Keratinocyte (primary cell): ENCODE results near the gene FDPS. TPM values are rescaled to one million over a fixed set of nuclear protein-coding genes. Genes with fewer than 3 reads are reported as not detected.
A peak's percentile ranks its signal among the peaks of the same experiment; 100 is the strongest.

Source experiments
- DNase-seq: peaks from one replicate; pipeline ENCODE4 v3.0.0-alpha.2; 2011; ENCODE audit warnings: low read depth, missing footprints, low spot score
- FAIRE-seq: peaks from 2 replicates; lab custom pipeline; 2011; peaks lifted over from hg19 to GRCh38; lab: Jason Lieb, UNC
- H2AFZ ChIP-seq: 2 replicates; pipeline ENCODE4 v1.6.0; 2012; ENCODE audit warnings: low read length, control low read depth, inconsistent platforms; ENCODE audit not compliant: control insufficient read depth
- H3K27ac ChIP-seq: 2 replicates; pipeline ENCODE4 v1.5.1; 2011; ENCODE audit warnings: low read length; ENCODE audit not compliant: control insufficient read depth, insufficient read depth
- H3K27me3 ChIP-seq: 3 replicates; pipeline ENCODE4 v1.6.0; 2011; ENCODE audit warnings: low read length; ENCODE audit not compliant: control insufficient read depth, insufficient read depth; ENCODE audit errors: extremely low read depth
- H3K36me3 ChIP-seq, 2 experiments: 2 replicates in 1 of 2; 3 replicates in 1 of 2; pipeline ENCODE4 v1.5.1; 2011; ENCODE audit warnings: low read length in 2 of 2, mild to moderate bottlenecking in 1 of 2; ENCODE audit not compliant: control insufficient read depth in 2 of 2, insufficient read depth in 2 of 2; ENCODE audit errors: extremely low read depth in 1 of 2
- H3K4me1 ChIP-seq: 3 replicates; pipeline ENCODE4 v1.5.1; 2011; ENCODE audit warnings: low read length; ENCODE audit not compliant: control insufficient read depth, insufficient read depth; ENCODE audit errors: extremely low read depth
- H3K4me2 ChIP-seq: 3 replicates; pipeline ENCODE4 v1.6.0; 2011; ENCODE audit warnings: low read depth, low read length; ENCODE audit not compliant: control insufficient read depth, insufficient read depth; ENCODE audit errors: extremely low read depth
- H3K4me3 ChIP-seq, 3 experiments: fragments of 200-600 bp in 1 of 3; sonication (generic) in 1 of 3; 2 replicates in 2 of 3; 3 replicates in 1 of 3; pipeline ENCODE4 v1.5.1; 2011 to 2016; ENCODE audit warnings: low read length in 3 of 3, mild to moderate bottlenecking in 3 of 3, control low read depth in 2 of 3, inconsistent platforms in 1 of 3, low read depth in 1 of 3, mixed read lengths in 1 of 3, mixed run types in 1 of 3, moderate library complexity in 1 of 3; ENCODE audit not compliant: control insufficient read depth in 2 of 3, insufficient read depth in 2 of 3; ENCODE audit errors: extremely low read depth in 1 of 3
- H3K79me2 ChIP-seq: 2 replicates; pipeline ENCODE4 v1.6.0; 2012; ENCODE audit warnings: low read length; ENCODE audit not compliant: control insufficient read depth, insufficient read depth
- H3K9ac ChIP-seq: 3 replicates; pipeline ENCODE4 v1.6.0; 2011; ENCODE audit warnings: low read length; ENCODE audit not compliant: control insufficient read depth, insufficient read depth; ENCODE audit errors: extremely low read depth
- H3K9me1 ChIP-seq: 3 replicates; pipeline ENCODE4 v1.6.0; 2011; ENCODE audit warnings: low read length; ENCODE audit not compliant: control insufficient read depth, insufficient read depth; ENCODE audit errors: extremely low read depth
- H3K9me3 ChIP-seq: 2 replicates; pipeline ENCODE4 v1.5.1; 2012; ENCODE audit warnings: low read depth, low read length; ENCODE audit not compliant: control insufficient read depth
- H4K20me1 ChIP-seq: 3 replicates; pipeline ENCODE4 v1.6.0; 2011; ENCODE audit warnings: low read length; ENCODE audit not compliant: control insufficient read depth, insufficient read depth; ENCODE audit errors: extremely low read depth
- CTCF ChIP-seq, 3 experiments: IDR thresholded peaks in 1 of 3; conservative IDR thresholded peaks in 1 of 3; optimal IDR thresholded peaks in 1 of 3; 2 replicates in 2 of 3; 3 replicates in 1 of 3; pipeline versions ENCODE3 to v1.5.1; 2011; ENCODE audit warnings: low read length in 3 of 3, mild to moderate bottlenecking in 3 of 3, moderate library complexity in 2 of 3, control low read depth in 1 of 3, inconsistent platforms in 1 of 3; ENCODE audit not compliant: insufficient read depth in 2 of 3; ENCODE audit errors: extremely low read depth in 1 of 3
- EZH2 ChIP-seq: IDR thresholded peaks from one replicate; pipeline ENCODE4 v1.6.1; 2012; ENCODE audit warnings: inconsistent platforms, mild to moderate bottlenecking, low read length, moderate library complexity
- dilution Hi-C: fragments of 300-500 bp; cut with MboI; formaldehyde crosslinking; loops from one replicate; pipeline ENCODE4 v1.7.0; 2020; ENCODE audit warnings: low sequenced_read_pairs; ENCODE audit not compliant: extremely low pct_ligation_motif_present
- polyA plus RNA-seq, 5 experiments: library from polyadenylated mRNA; depleted of rRNA in 3 of 5; stranded (reverse) in 3 of 5; stranded (forward) in 1 of 5; unstranded in 1 of 5; fragments of >200 nt; gene quantifications; 1 replicate in 1 of 5; 2 replicates in 3 of 5; 3 replicates in 1 of 5; pipeline versions ENCODE4 v1.2.1 to v1.2.3, GENCODE V29; 2011 to 2012; ENCODE audit warnings: missing spikeins in 2 of 5, low read depth in 1 of 5, low replicate concordance in 1 of 5

The FDPS gene
- polyA plus RNA-seq, 1 donor (not counting 4 experiments of a cell fraction or from before 2014, with no cell fraction given) = 821 TPM

GRCh38 chr1:155263067-155263466, 45.6 kb upstream of the FDPS start:
- Histone ChIP-seq H3K27ac (peak overlapping the region; percentile 78), H3K4me2 (peak overlapping the region; percentile 98), H3K9me1 (no peaks in the 10 kb centered on the region), H3K79me2 (peaks cover 18% of the 10 kb centered on the region), H3K4me1 (peaks cover 14% of the 10 kb centered on the region), H3K9ac (peak overlapping the region; percentile 86), H3K36me3 (peaks cover 36 to 50% of the 10 kb centered on the region in 2 experiments), H4K20me1 (no peaks in the 10 kb centered on the region), H3K27me3 (no peaks in the 10 kb centered on the region), H3K4me3 (no peak overlapping the region), H2AFZ (no peak overlapping the region), H3K9me3 (no peaks in the 10 kb centered on the region)
- dilution Hi-C loops = no loop called here
- DNase-seq = no peak
- no peak for FAIRE-seq
- no peak for TF ChIP-seq CTCF (optimal IDR thresholded peaks at IDR 0.05 in 1 of 3, IDR thresholded peaks at IDR 0.05 in 1 of 3, conservative IDR thresholded peaks at IDR 0.05 in 1 of 3; ENCODE audit: extremely low read depth in 1 of 3, insufficient read depth in 2 of 3, low read length in 3 of 3)
- TF ChIP-seq EZH2 = no peak

DNA sequence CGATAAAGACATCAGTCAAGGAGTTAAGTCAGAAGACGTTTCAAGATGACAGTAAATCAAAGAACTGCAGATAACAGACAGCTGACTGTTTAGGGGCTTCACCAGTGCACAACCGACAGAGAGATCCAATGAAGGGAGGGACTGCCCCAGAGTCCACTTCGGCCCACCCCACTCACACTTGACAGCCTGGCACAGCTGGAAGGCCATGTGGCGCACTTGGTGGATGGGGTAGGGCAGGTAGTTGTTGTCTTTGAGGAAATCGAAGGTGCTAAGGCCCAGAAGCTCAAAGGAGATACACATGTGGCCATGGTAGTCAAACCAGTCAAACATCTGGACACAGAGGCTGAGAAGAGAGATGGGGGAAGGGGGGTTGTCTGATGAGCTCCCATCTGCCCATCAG, 42.1 kb upstream of the FDPS start:
- DNase-seq = no peak
- TF ChIP-seq CTCF (optimal IDR thresholded peaks at IDR 0.05 in 1 of 3, IDR thresholded peaks at IDR 0.05 in 1 of 3, conservative IDR thresholded peaks at IDR 0.05 in 1 of 3; ENCODE audit: extremely low read depth in 1 of 3, insufficient read depth in 2 of 3, low read length in 3 of 3) = no peak
- TF ChIP-seq EZH2 = no peak
- no peaks in the 10 kb centered on the region for H3K27me3 ChIP-seq
- H3K79me2 ChIP-seq = peaks cover 28% of the 10 kb centered on the region
- H3K4me1 ChIP-seq = peaks cover 6% of the 10 kb centered on the region
- H3K9me1 ChIP-seq = no peaks in the 10 kb centered on the region
- peaks cover 3% of the 10 kb centered on the region for H4K20me1 ChIP-seq
- H3K27ac ChIP-seq = no peak overlapping the region
- H3K4me2 ChIP-seq = no peak overlapping the region
- H2AFZ ChIP-seq = no peak overlapping the region
- dilution Hi-C loops = no loop called here
- no peaks in the 10 kb centered on the region for H3K9me3 ChIP-seq
- no peak overlapping the region for H3K4me3 ChIP-seq
- no peak overlapping the region for H3K9ac ChIP-seq
- FAIRE-seq = no peak
- H3K36me3 ChIP-seq = peaks cover 47 to 78% of the 10 kb centered on the region in 2 experiments
